HUES6 (cell line): ENCODE data around the gene EDIL3.

ENCODE experiments used
- H3K27ac ChIP-seq: 2 replicates; pipeline ENCODE4 v1.7.0; 2013; ENCODE audit warnings: low read depth, mild to moderate bottlenecking, low read length, inconsistent platforms
- H3K27me3 ChIP-seq: 2 replicates; pipeline ENCODE4 v1.6.1; 2013; ENCODE audit warnings: low read length; ENCODE audit not compliant: control insufficient read depth, insufficient read depth
- H3K36me3 ChIP-seq: 2 replicates; pipeline ENCODE4 v1.6.1; 2013; ENCODE audit warnings: low read length; ENCODE audit not compliant: control insufficient read depth, insufficient read depth
- H3K4me1 ChIP-seq: 2 replicates; pipeline ENCODE4 v1.6.1; 2013; ENCODE audit warnings: low read length; ENCODE audit not compliant: control insufficient read depth, insufficient read depth
- H3K4me3 ChIP-seq: 2 replicates; pipeline ENCODE4 v1.5.1; 2013; ENCODE audit warnings: low read depth, low read length
- H3K9ac ChIP-seq: one replicate; pipeline ENCODE4 v1.6.1; 2013; ENCODE audit warnings: mild to moderate bottlenecking, low read length
- H3K9me3 ChIP-seq: 2 replicates; pipeline ENCODE4 v1.6.1; 2013; ENCODE audit warnings: low read depth, low read length; ENCODE audit not compliant: control insufficient read depth, insufficient read depth

EDIL3 gene

DNA sequence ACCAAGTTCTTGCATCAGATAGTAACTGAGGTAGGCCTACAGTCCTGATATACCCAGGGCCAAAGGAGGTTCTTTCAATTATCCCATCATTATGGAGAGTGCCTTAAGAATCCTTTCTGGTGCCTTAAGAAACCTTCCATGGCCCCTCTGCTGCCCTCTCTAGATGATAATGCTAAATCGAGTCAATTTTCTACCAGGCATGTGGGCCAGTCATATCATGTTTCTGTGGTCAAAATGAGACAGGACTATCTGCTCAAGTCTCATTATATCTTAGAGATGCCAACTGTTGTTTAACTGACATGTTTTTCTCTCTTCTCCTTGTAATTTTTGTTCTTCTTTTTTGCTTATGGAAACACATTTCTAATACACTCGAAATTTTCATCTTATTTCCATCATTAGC, 127.6 kb downstream of the EDIL3 start:
- no peaks in the 10 kb centered on the region for H3K9me3 ChIP-seq
- no peaks in the 10 kb centered on the region for H3K27me3 ChIP-seq
- H3K4me3 ChIP-seq, result no peak overlapping the region
- 0 out of 2 replicates have a peak, but pooled peaks cover 5% of the 10 kb centered on the region for H3K4me1 ChIP-seq
- no peak overlapping the region for H3K9ac ChIP-seq
- no peak overlapping the region for H3K27ac ChIP-seq
- no peaks in the 10 kb centered on the region for H3K36me3 ChIP-seq

DNA sequence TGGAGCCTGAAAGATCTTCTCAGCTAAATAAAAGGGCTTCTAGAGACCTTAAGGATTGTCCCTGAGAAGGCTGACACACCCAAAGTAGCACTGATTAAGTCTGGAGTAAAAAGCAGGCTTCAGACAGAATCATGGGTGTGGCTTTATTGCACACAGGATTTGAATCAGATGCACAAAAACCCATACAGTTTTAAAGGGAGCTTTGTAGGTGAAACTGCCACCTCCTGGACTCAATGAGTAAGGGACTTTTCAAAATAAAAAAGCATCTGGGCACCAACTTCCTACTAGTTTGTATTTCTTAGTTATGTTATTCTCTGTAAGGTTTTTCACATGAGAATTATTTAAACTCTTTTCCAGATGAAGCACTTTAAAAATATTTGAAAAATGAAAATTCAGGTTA, 129.4 kb downstream of the EDIL3 start:
- Histone ChIP-seq H3K4me3 (no peak overlapping the region), H3K36me3 (no peaks in the 10 kb centered on the region), H3K27ac (no peak overlapping the region), H3K27me3 (no peaks in the 10 kb centered on the region), H3K9ac (no peak overlapping the region), H3K9me3 (no peaks in the 10 kb centered on the region), H3K4me1 (peaks cover 5% of the 10 kb centered on the region; the same call in 1 of the 2 replicates)

DNA sequence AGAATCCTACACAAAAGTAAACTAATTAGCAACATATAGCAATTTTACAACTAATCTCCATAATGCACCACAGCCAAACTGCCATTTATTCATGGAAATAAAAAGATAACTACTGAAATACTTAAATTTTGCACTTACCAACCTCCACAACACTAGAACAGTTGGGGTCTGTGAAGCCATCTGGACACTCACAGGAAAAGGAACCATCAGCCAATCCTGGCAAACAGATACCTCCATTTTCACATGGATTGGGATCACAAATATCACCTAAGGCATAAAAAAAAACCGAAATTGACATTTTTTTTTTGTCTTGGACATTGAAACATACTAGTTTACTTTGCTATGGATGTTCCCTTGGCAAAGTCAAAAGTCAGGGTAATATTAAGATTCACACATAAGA, 130.7 kb downstream of the EDIL3 start:
- Histone ChIP-seq H3K4me3 (no peak overlapping the region), H3K27ac (no peak overlapping the region), H3K9ac (no peak overlapping the region)

DNA sequence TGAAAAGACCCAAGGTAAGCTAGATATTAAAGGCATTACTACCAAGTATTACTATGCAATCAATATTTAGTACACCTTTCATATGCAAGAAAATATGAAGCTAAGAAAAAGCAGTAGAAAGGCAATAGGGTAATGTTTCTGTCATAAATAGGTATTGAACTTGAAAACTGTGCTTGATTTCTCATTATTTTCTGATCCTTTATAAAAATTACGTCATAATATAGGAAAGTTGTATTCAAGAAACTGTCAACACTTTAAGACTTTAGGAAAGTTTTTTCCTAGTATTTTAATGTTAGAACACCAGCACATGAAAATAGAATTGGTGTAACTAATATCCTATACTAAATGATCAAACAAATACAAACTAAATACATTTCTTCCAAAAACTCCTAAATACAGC, 133.2 kb downstream of the EDIL3 start:
- no peaks in the 10 kb centered on the region for H3K9me3 ChIP-seq
- no peaks in the 10 kb centered on the region for H3K36me3 ChIP-seq
- H3K4me1 ChIP-seq, result peaks cover 5% of the 10 kb centered on the region; the same call in 1 of the 2 replicates
- H3K27ac ChIP-seq, result no peak overlapping the region
- H3K27me3 ChIP-seq, result no peaks in the 10 kb centered on the region
- no peak overlapping the region for H3K9ac ChIP-seq
- H3K4me3 ChIP-seq, result no peak overlapping the region

More for the DNA sequence above, 130.7 kb downstream of the EDIL3 start:
- Histone ChIP-seq H3K9me3 (no peaks in the 10 kb centered on the region), H3K36me3 (no peaks in the 10 kb centered on the region), H3K4me1 (peaks cover 5% of the 10 kb centered on the region; the same call in 1 of the 2 replicates), H3K27me3 (no peaks in the 10 kb centered on the region)

DNA sequence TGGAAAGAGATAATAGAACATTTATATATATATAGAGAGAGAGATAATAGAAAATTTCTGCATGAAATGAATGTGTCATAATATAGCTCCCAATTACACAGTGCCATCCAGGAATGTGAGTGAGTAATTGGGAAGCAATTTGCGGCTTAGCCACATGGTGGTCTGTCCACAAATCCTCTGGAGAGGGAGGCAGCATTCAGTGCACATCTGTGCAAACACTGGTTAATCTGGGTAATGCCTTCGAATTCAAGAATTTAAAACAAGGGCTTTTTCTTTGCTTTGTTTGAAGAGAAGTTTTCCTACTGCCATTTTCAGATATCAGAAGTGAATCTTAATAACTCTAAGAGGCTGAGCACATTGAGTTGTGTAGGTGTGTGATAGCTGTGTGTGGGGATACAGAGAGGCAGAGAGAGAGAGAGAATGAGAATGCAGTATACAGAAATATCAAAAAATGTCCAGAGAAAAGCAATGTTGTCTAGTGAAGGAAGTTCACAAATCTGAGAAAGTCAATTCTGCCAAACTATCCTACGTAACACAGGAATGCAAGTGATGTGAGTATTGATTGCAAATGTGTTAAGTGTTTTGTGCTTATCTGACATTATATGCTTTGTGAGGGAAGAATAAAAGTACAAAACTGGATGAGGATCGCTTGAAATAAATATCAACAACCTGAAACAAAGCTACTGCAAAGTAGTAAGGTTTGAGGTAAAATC, 134.6 kb downstream of the EDIL3 start:
- no peak overlapping the region for H3K27ac ChIP-seq
- no peaks in the 10 kb centered on the region for H3K27me3 ChIP-seq
- peaks cover 5% of the 10 kb centered on the region; the same call in 1 of the 2 replicates for H3K4me1 ChIP-seq
- H3K4me3 ChIP-seq, result no peak overlapping the region
- no peak overlapping the region for H3K9ac ChIP-seq
- H3K36me3 ChIP-seq, result no peaks in the 10 kb centered on the region
- H3K9me3 ChIP-seq, result no peaks in the 10 kb centered on the region

DNA sequence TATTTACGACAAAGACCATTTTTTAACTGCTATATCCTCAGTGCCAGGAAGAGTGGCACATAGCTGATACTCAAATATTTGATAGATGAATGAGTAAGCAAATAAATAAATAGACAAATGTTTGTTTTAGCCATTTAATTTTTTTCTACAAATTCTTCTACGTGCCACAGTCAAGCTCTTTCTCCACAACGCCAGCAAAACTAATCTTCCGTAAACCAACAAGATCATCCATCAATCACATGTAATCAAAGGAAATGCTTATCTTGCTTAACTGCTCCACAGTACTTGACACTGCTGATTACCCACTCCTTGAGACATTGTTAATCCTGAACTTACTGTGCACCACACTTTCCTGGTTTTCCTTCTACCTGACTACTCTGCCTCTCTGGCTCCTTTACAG, 136.7 kb downstream of the EDIL3 start:
- Histone ChIP-seq H3K36me3 (no peaks in the 10 kb centered on the region), H3K4me1 (peaks cover 5% of the 10 kb centered on the region; the same call in 1 of the 2 replicates), H3K4me3 (no peak overlapping the region), H3K27ac (no peak overlapping the region), H3K9me3 (no peaks in the 10 kb centered on the region), H3K9ac (no peak overlapping the region), H3K27me3 (no peaks in the 10 kb centered on the region)

DNA sequence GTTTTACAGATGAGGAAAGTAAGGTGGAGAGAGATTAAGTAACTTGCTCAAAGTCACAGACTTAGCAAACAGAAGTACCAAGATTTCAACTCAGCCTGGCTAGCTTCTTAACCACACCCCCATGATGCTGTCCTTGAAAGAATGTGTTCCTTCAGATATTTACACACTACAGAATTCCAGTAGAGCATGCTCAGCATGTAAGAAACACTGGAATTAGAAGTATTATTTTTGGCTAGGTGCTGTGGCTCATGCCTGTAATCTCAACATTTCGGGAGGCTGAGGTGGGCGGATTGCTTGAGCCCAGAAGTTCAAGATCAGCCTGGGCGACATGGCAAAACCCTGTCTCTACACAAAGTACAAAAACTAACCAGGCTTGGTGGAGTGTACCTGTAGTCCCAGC, 142.4 kb downstream of the EDIL3 start:
- Histone ChIP-seq H3K27me3 (no peaks in the 10 kb centered on the region), H3K4me3 (no peak overlapping the region), H3K9me3 (no peaks in the 10 kb centered on the region), H3K27ac (no peak overlapping the region), H3K9ac (no peak overlapping the region), H3K4me1 (0 out of 2 replicates have a peak, but pooled peaks cover 4% of the 10 kb centered on the region), H3K36me3 (no peaks in the 10 kb centered on the region)

DNA sequence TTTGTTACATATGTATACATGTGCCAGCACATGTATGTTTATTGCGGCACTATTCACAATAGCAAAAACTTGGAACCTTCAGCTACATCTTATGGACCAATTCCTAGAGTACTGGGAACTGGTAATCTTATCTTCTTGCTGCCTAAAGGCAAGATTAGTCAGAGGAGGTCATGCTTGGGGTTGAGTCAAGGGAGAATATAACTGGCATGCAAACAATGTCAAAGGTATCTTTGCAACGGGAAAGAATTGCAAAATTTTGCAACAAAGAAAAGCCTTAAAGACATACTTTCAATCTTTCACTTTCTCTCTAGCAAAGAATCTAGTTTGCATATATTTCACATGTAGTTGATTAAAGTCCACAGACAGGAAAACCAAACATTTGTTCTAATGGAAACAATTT, 145.2 kb downstream of the EDIL3 start:
- Histone ChIP-seq H3K4me1 (0 out of 2 replicates have a peak, but pooled peaks cover 4% of the 10 kb centered on the region), H3K27me3 (no peaks in the 10 kb centered on the region), H3K9me3 (no peaks in the 10 kb centered on the region), H3K36me3 (no peaks in the 10 kb centered on the region), H3K4me3 (no peak overlapping the region), H3K9ac (no peak overlapping the region), H3K27ac (no peak overlapping the region)

DNA sequence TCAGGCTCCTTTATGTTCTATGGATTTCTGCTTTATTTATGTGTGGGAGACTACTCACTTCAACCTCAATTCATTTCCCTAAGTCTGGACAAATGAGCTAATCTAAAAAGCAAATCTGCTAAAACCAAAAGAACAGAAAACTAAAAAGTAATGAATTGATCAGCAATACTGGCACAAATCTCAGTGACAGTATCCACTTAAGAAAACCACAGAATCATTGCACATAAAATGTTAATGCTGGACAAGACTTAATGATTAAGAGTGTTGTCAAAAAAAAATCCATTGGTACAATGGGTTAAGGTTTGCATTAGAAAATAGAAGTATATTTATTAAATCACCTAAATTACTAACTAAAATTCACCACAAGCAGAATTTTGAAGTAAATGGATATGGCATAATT, 147.6 kb downstream of the EDIL3 start:
- no peak overlapping the region for H3K27ac ChIP-seq
- no peaks in the 10 kb centered on the region for H3K36me3 ChIP-seq
- no peaks in the 10 kb centered on the region for H3K27me3 ChIP-seq
- no peak overlapping the region for H3K4me3 ChIP-seq
- 0 out of 2 replicates have a peak, but pooled peaks cover 4% of the 10 kb centered on the region for H3K4me1 ChIP-seq
- H3K9ac ChIP-seq, result no peak overlapping the region
- H3K9me3 ChIP-seq, result no peaks in the 10 kb centered on the region

DNA sequence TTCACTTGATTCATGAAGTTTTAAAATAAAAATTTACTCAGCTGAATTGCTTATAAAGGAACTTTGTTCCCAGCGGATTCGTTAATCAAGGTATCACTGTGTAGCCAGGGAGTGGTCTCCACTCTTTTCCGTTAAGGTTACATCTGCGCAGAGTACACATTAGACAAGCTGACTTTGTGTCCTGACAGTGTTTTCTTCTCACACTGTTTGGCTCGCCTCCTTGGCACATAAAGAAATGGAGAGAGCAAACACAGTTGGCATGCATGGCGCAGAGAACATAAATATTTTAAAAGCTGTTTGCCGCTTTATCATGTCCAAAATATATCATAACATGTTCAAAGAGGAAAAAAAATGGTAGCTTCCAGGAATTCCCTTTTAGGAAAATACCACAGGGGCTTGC, 153.2 kb downstream of the EDIL3 start:
- Histone ChIP-seq H3K27ac (no peak overlapping the region), H3K4me1 (no peaks in the 10 kb centered on the region), H3K36me3 (no peaks in the 10 kb centered on the region), H3K4me3 (no peak overlapping the region), H3K27me3 (no peaks in the 10 kb centered on the region), H3K9ac (no peak overlapping the region), H3K9me3 (no peaks in the 10 kb centered on the region)

DNA sequence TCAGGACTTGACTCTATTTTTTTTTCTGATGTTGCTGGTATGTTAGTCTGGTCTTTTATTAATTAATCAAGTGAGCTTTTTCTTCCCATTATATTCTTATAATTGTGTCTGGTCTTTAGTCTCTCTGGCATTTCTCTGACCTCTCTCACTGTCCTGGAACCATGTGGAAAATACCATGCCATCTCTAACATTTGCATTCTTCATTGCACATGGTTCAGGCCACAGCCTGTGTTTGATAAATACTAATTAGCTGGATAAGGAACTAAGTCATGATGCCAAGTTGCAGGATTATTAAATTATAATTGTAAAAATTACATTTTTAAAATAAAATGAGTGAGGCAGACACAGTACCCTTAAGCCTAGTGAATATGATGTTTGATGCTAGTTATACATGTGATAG, 155.6 kb downstream of the EDIL3 start:
- Histone ChIP-seq H3K4me1 (no peaks in the 10 kb centered on the region), H3K9me3 (no peaks in the 10 kb centered on the region), H3K9ac (no peak overlapping the region), H3K4me3 (no peak overlapping the region), H3K27me3 (no peaks in the 10 kb centered on the region), H3K27ac (no peak overlapping the region), H3K36me3 (no peaks in the 10 kb centered on the region)
